Measurements from ENCODE around the gene CPNE7.

Gene CPNE7

DNA sequence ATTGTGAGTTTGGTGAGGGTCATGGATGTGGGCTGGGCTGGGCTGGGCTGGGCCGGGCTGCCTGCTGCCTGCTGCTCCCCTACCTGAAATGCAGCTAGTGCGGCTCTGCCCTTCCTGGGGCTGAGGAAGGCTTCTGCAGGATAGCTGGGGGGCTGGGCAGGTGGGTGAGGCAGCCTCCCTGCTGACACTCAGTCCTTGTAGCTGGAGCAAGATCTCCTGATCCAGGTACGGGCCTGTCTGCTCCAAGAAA lies 10.4 kb upstream of the CPNE7 start (continued):
- TF ChIP-seq ZNF2 (tag by site-specific recombination; IDR thresholded peaks at IDR 0.05) (no peak), ZNF658 (tag by site-specific recombination; IDR thresholded peaks at IDR 0.05) (no peak), ZNF112 (tag by site-specific recombination; IDR thresholded peaks at IDR 0.05) (no peak), IKZF3 (tag by site-specific recombination; IDR thresholded peaks at IDR 0.05) (peak; percentile 28; the same call in 1 of the 2 replicates), ZBTB8A (tag by site-specific recombination; IDR thresholded peaks at IDR 0.05) (peak; percentile 83), SCRT2 (tag by site-specific recombination; IDR thresholded peaks at IDR 0.05) (no peak), ZNF184 (tag by site-specific recombination; IDR thresholded peaks at IDR 0.05) (no peak), KLF1 (tag by site-specific recombination; IDR thresholded peaks at IDR 0.05) (peak; percentile 34)
- TF ChIP-seq, protein P1, sequence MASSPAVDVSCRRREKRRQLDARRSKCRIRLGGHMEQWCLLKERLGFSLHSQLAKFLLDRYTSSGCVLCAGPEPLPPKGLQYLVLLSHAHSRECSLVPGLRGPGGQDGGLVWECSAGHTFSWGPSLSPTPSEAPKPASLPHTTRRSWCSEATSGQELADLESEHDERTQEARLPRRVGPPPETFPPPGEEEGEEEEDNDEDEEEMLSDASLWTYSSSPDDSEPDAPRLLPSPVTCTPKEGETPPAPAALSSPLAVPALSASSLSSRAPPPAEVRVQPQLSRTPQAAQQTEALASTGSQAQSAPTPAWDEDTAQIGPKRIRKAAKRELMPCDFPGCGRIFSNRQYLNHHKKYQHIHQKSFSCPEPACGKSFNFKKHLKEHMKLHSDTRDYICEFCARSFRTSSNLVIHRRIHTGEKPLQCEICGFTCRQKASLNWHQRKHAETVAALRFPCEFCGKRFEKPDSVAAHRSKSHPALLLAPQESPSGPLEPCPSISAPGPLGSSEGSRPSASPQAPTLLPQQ (tag by site-specific recombination; IDR thresholded peaks at IDR 0.05), result no peak
- TF ChIP-seq, protein P2, sequence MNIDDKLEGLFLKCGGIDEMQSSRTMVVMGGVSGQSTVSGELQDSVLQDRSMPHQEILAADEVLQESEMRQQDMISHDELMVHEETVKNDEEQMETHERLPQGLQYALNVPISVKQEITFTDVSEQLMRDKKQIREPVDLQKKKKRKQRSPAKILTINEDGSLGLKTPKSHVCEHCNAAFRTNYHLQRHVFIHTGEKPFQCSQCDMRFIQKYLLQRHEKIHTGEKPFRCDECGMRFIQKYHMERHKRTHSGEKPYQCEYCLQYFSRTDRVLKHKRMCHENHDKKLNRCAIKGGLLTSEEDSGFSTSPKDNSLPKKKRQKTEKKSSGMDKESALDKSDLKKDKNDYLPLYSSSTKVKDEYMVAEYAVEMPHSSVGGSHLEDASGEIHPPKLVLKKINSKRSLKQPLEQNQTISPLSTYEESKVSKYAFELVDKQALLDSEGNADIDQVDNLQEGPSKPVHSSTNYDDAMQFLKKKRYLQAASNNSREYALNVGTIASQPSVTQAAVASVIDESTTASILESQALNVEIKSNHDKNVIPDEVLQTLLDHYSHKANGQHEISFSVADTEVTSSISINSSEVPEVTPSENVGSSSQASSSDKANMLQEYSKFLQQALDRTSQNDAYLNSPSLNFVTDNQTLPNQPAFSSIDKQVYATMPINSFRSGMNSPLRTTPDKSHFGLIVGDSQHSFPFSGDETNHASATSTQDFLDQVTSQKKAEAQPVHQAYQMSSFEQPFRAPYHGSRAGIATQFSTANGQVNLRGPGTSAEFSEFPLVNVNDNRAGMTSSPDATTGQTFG (tag by site-specific recombination; IDR thresholded peaks at IDR 0.05; ENCODE audit: borderline replicate concordance), result no peak
- TF ChIP-seq, protein P3, sequence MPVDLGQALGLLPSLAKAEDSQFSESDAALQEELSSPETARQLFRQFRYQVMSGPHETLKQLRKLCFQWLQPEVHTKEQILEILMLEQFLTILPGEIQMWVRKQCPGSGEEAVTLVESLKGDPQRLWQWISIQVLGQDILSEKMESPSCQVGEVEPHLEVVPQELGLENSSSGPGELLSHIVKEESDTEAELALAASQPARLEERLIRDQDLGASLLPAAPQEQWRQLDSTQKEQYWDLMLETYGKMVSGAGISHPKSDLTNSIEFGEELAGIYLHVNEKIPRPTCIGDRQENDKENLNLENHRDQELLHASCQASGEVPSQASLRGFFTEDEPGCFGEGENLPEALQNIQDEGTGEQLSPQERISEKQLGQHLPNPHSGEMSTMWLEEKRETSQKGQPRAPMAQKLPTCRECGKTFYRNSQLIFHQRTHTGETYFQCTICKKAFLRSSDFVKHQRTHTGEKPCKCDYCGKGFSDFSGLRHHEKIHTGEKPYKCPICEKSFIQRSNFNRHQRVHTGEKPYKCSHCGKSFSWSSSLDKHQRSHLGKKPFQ (tag by site-specific recombination; IDR thresholded peaks at IDR 0.05), result no peak

DNA sequence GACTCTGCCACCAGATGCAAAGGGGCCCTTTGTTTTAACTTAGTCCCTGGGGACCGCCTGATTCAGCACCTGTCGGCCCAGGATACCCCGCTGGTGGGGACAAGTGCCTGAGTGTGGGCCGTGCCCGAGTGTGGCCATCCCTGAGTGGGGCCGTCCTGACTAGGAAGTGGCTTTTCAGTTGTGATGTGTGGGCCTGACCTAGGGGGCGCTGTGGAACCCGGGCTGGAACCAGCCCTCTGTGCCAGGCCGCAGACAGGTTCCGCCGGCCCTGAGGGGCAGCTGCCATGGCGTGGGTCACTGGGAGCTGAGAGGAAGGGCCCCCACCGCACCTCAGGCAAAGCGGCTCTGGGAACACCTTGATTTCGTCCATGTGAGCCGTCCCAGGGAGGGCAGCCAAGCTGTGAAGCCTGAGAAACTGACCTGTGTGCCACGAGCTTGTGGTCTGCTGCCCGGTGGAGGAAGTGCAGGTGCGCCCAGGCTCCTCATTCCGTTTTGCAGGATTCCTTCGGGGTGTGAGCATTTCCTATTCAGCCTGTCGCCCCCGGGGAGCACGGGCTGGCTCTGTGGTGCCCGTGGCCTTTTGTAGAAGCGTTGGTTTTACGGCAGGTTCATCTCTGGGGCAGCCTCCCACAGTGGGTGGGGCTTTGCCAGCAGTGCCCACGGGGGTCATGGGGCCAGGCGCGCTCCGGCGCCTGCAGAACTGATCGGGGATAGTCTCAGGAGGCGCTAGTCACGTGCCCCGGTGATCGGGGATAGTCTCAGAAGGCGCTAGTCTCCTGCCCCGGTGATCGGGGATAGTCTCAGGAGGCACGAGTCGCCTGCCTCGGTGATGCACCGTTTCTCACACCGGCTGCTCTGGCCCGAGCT lies 9.8 kb upstream of the CPNE7 start:
- Histone ChIP-seq H3K4me3 (ENCODE audit: low read depth, low read length) (no peak overlapping the region), H3K4me1 (ENCODE audit: control insufficient read depth, insufficient read depth, low read length) (peaks cover 9% of the 10 kb centered on the region), H3K9me3 (ENCODE audit: control insufficient read depth, insufficient read depth, low read depth, low read length) (no peaks in the 10 kb centered on the region), H3K27ac (ENCODE audit: extremely low read depth, low read depth, low read length) (peak overlapping the region; percentile 67), H3K36me3 (ENCODE audit: control insufficient read depth in 2 of 2, insufficient read depth in 1 of 2, low read length in 2 of 2) (peaks cover 5 to 45% of the 10 kb centered on the region in 2 experiments; a peak in 2 of 3 replicates)
- ChIA-PET POLR2A (interaction anchor here (0.7 to 2.0 kb wide), 9 partner anchors 9 to 318 kb away, joined by 3 to 17 read pairs (median 6); partner anchors contain the start of gene SPATA2L), CTCF (interaction anchor here (0.5 to 3.1 kb wide), 12 partner anchors 8 to 453 kb away, joined by 3 to 20 read pairs (median 4); partner anchors contain the start of gene CPNE7)
- TF ChIP-seq, protein P4, sequence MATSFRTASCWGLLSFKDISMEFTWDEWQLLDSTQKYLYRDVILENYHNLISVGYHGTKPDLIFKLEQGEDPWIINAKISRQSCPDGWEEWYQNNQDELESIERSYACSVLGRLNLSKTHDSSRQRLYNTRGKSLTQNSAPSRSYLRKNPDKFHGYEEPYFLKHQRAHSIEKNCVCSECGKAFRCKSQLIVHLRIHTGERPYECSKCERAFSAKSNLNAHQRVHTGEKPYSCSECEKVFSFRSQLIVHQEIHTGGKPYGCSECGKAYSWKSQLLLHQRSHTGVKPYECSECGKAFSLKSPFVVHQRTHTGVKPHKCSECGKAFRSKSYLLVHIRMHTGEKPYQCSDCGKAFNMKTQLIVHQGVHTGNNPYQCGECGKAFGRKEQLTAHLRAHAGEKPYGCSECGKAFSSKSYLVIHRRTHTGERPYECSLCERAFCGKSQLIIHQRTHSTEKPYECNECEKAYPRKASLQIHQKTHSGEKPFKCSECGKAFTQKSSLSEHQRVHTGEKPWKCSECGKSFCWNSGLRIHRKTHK (tag by site-specific recombination; IDR thresholded peaks at IDR 0.05), result no peak
- TF ChIP-seq, protein P5, sequence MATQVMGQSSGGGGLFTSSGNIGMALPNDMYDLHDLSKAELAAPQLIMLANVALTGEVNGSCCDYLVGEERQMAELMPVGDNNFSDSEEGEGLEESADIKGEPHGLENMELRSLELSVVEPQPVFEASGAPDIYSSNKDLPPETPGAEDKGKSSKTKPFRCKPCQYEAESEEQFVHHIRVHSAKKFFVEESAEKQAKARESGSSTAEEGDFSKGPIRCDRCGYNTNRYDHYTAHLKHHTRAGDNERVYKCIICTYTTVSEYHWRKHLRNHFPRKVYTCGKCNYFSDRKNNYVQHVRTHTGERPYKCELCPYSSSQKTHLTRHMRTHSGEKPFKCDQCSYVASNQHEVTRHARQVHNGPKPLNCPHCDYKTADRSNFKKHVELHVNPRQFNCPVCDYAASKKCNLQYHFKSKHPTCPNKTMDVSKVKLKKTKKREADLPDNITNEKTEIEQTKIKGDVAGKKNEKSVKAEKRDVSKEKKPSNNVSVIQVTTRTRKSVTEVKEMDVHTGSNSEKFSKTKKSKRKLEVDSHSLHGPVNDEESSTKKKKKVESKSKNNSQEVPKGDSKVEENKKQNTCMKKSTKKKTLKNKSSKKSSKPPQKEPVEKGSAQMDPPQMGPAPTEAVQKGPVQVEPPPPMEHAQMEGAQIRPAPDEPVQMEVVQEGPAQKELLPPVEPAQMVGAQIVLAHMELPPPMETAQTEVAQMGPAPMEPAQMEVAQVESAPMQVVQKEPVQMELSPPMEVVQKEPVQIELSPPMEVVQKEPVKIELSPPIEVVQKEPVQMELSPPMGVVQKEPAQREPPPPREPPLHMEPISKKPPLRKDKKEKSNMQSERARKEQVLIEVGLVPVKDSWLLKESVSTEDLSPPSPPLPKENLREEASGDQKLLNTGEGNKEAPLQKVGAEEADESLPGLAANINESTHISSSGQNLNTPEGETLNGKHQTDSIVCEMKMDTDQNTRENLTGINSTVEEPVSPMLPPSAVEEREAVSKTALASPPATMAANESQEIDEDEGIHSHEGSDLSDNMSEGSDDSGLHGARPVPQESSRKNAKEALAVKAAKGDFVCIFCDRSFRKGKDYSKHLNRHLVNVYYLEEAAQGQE (tag by site-specific recombination; IDR thresholded peaks at IDR 0.05), result peak; percentile 60
- TF ChIP-seq ZBTB17 (tag by site-specific recombination; IDR thresholded peaks at IDR 0.05), result peak; percentile 88
- TF ChIP-seq ZNF341 (tag by site-specific recombination; IDR thresholded peaks at IDR 0.05; ENCODE audit: low read depth), result peak; percentile 34; the same call in 1 of the 2 replicates
- no peak for TF ChIP-seq ZNF776 (tag by site-specific recombination; IDR thresholded peaks at IDR 0.05; ENCODE audit: borderline replicate concordance)
- no peak; the same call in 1 of the 2 replicates for TF ChIP-seq OVOL3 (tag by site-specific recombination; IDR thresholded peaks at IDR 0.05)
- no peak for TF ChIP-seq ZNF549 (tag by site-specific recombination; IDR thresholded peaks at IDR 0.05)
- 0 out of 2 replicates have a peak, but pooled peaks have one; percentile 31 for TF ChIP-seq ZNF639 (tag by site-specific recombination; IDR thresholded peaks at IDR 0.05)
- TF ChIP-seq ZNF658 (tag by site-specific recombination; IDR thresholded peaks at IDR 0.05), result no peak
- peak; percentile 52 for TF ChIP-seq SP2 (tag by site-specific recombination; IDR thresholded peaks at IDR 0.05)
- peak; percentile 55 for TF ChIP-seq ZBTB26 (tag by site-specific recombination; optimal IDR thresholded peaks at IDR 0.05)
- peak; percentile 67 for TF ChIP-seq ZFHX2 (tag by site-specific recombination; conservative IDR thresholded peaks at IDR 0.05)

All from HEK293 (cell line).